ENCODE data around the gene ADGRB3. TPM values are rescaled to one million over a fixed set of nuclear protein-coding genes. Genes with fewer than 3 reads are reported as not detected.
"Not testable (repeated sequence)": the region's sequence is repeated elsewhere in the genome, so short reads cannot be mapped to it uniquely, and the experiment has no call there.

The ADGRB3 gene
- total RNA-seq, 1 donor from 2014 or later, result 5.1 TPM

GRCh38 chr6:69232496-69232895 lies 597.4 kb downstream of the ADGRB3 start:
- DNase-seq (ENCODE audit: low spot score), result no peak

GRCh38 chr6:69232911-69233448 lies 597.9 kb downstream of the ADGRB3 start:
- DNase-seq (ENCODE audit: low spot score), result peak; percentile 86

- DNase-seq (ENCODE audit: low spot score), result no peak
These were observed 603.0 kb downstream of the ADGRB3 start for GRCh38 chr6:69238067-69238466.

DNA sequence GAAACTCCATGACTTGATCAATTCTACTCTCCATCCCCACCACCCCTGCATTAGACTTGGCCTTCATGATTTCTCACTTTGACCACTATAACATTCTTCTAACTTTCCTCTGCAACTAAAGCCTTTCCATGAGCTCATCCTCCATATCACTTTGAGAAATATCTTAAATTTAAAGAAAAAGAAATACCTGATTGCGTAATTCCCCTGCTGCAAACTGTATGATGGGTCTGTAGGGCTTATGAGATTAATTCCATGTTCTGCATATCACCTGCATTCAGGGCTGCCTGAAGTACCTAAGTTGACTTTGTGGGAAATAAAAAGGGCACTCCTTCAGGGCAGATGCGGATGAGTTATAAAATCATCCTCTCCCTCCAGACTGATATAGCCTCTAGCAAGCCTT lies 611.9 kb downstream of the ADGRB3 start:
- DNase-seq (ENCODE audit: low spot score), result no peak

- no peak for DNase-seq (ENCODE audit: low spot score)
These were observed 625.9 kb downstream of the ADGRB3 start for GRCh38 chr6:69261010-69261409.

DNA sequence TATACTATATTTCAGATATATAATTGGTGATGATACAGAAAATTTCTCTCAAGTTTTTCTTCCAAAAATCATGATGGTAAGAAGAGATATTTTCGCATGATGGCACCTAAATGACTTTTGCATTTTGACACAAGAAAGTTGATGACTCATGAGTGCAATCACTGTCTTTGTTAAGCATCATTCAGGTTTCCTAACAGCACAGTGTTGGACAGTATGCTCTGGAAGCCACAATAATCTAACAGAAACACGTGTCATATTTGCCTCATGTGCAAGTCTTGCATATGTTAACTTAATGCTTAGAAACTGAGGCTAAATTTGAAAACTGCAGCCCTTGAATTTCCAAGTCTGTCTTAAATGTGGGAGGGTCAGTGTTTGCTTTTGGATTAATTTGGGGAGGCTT lies 628.2 kb downstream of the ADGRB3 start:
- DNase-seq (ENCODE audit: low spot score), result no peak

DNA sequence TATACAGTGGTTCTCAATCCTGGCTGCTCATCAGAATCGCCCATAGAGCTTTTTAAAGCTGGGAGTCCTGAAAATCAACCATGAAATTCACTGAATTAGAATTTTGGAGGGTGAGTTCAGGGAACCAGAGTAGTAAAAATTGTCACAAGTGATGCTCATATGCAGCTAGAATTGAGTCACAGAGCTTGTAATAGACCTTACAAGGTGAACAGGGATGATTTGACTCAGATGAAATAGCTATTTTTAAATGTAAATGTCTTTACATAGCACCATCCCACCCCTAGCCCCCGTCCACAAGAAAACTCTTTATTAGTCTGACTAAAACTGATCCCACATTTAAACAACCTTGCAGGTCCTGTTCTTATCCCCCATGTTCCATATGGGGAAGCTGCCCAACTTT lies 630.0 kb downstream of the ADGRB3 start:
- DNase-seq (ENCODE audit: low spot score), result no peak

GRCh38 chr6:69265706-69266105 lies 630.6 kb downstream of the ADGRB3 start:
- DNase-seq (ENCODE audit: low spot score), result no peak

DNA sequence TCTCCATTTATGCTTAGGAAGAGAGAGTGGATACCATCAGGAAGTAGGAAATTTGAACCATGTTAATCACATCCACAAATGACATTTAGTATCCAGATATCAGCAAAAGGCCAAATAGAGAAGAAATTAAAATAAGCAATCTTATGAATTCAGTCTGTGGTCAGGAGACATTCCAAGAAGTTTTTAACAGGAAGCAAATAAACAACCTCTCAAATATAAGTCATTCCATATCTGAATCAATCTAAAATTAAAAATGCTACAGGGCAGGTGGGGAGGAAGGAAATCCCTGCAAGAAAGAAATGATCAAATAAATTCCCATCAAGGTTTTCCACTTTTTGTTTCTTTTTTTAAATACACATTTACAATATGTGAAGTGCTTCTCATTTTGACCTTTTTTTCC lies 641.1 kb downstream of the ADGRB3 start:
- no peak for DNase-seq (ENCODE audit: low spot score)

DNA sequence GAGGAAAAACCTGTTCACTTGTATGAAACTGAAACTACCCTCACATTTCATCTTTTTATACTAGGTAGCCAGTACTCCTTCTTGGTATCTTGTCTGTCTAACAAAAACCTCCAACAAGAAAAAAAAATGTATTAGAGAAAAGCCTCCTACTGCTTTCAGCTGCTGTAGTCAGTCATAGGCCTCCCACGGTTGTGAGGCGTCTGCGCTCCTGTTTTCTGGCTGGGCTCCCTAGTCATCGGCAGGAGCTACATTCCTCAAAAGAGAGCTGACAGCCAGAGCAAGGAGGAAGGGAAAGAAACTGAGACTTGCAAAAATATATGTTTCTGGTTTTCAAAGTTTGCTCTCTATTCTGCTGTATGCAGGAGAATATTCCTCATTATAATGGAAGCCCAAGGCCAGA lies 644.7 kb downstream of the ADGRB3 start:
- no peak for DNase-seq (ENCODE audit: low spot score)

DNA sequence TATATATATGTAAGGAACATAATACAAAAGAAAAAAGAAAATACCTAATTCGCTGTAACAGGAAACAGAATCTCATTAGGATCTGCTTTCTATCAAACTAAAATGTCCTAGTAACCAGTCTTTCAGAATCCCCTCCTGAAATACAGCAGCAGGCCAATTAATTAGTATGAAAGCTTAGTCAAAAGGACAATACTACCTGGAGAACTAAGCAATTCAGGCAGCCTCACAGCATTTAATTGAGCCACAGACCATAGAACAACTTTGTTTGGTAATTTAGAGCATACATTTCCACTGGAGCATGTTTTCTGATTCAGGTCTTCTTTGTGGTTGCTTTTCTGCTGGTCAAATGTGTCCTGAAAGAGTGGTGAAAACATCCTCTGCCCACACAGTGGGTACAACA lies 645.8 kb downstream of the ADGRB3 start:
- DNase-seq (ENCODE audit: low spot score), result no peak

DNA sequence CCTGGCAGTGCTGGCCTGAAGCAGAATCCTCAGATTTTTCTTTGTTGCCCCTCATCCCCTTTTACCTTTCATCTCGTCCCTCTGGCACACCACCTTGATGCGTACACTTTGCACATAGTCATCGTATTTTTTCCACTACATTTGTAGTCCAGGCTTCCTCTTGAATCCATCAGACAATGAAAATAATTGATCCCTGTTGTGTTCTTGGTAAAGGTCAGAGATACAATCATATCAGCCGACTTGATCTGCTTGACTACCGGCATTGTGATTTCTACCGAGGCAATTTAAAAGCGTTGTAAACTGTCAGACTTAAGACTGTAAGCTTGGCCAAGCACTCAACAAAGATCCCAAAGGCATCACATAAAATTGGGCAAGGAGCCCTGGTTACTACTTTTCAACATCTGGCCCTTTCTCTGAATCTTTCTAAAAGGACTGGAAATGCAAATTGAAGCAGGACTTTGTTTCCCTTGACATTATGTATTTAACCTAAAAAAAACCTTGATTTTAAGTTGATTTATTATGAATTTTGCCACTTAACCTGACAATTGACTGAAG lies 649.2 kb downstream of the ADGRB3 start:
- DNase-seq (ENCODE audit: low spot score), result no peak

- no peak for DNase-seq (ENCODE audit: low spot score)
These were observed 650.0 kb downstream of the ADGRB3 start for GRCh38 chr6:69285054-69285453.

DNA sequence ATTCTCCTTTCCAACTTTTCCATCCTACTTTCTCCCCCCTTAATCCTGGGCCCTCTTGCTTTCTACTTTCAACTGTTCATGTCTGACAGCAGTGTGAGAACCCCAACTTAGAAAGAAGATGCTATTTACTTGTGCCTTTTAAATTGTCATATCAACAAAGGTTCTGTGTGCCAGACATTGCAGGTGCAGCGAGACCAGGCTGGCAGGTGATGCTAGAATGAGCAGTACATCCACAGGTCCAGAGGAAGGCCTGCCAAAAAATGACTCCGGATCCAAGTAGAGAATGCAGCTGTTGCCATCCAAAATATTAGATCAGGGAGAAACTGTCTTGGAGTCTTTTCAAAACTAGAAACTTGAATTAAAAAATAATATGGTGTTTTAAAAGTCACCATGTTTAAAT lies 651.2 kb downstream of the ADGRB3 start:
- no peak for DNase-seq (ENCODE audit: low spot score)

GRCh38 chr6:69288198-69288597 lies 653.1 kb downstream of the ADGRB3 start:
- DNase-seq (ENCODE audit: low spot score), result not testable (repeated sequence)

GRCh38 chr6:69289689-69290495 lies 654.8 kb downstream of the ADGRB3 start:
- no peak for DNase-seq (ENCODE audit: low spot score)

- DNase-seq (ENCODE audit: low spot score), result no peak
These were observed 658.4 kb downstream of the ADGRB3 start for GRCh38 chr6:69293471-69293870.

GRCh38 chr6:69294407-69294806 lies 659.3 kb downstream of the ADGRB3 start:
- DNase-seq (ENCODE audit: low spot score), result no peak

DNA sequence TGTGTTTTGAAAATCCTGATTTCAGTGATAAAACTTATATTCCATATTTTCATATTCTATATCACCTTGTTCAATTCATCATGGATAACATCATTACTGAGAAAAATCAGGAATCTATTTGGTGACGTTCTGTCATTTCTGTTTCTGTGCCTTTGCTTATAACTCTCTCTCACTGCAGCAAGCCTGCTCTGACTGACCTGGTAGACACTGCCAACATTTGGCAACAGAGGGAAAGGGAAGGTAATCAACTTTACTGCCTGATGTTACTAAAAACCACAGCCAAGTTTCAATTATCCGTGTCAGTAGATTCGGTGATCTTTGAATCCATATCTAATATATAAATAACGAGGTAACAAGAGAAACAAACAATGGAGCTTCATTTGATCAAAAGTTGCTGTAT lies 659.8 kb downstream of the ADGRB3 start:
- DNase-seq (ENCODE audit: low spot score), result no peak

- DNase-seq (ENCODE audit: low spot score), result no peak
These were observed 668.3 kb downstream of the ADGRB3 start for GRCh38 chr6:69303382-69303781.

DNA sequence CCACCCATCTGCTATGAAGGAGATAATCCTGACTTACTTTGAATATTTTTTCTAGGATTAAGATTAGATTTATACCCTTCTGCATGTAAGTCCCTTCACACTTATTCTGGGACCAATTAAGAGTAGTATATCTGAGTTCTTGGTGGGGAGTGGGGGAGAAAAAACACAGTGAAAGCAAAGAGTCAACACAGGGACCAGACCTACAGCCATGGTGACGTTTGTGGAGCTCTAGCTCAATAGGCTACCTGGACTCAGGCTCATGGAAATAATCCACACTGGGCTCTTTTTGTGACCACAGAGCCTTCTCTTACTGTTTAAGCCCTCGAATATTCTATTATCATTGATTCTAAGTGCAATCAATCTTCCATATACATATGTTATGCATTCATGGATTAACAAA lies 670.4 kb downstream of the ADGRB3 start:
- DNase-seq (ENCODE audit: low spot score), result no peak

DNA sequence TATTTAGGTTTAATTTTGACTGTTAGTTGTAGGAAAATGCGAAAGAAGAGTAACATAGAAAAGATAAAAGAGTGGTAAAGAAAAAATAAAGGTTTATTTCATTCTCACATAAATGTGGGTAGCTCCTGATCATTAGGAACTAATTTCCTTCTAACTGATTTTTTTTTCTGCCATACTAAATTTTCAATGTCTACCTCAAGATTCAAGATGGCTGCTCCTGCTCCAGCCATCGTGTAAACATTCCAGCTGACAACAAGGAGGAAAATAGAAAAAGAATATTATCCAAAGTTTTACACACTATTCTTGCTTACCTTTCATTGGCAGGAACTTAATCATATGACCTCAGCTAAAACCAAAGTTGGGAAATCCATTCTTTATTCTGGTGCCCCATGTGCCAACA lies 673.5 kb downstream of the ADGRB3 start:
- DNase-seq (ENCODE audit: low spot score), result no peak

DNA sequence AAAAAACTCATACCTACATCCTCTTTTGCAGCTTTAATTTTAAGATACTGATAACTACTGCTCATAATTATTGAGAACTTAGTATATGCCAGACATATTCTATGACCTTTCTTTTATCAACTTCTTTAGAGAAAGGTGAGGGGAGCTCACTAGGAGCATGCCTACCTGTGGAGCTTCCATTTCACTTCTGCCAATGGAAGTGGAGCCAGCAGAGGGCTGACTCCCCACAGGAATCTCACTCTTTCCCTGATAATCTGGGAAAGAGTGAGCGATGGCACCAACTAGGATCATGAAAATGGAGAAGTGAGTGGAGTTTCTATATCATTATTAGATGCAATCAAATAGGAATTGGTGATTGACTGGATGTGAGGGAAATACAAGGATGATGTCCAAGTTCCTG lies 676.8 kb downstream of the ADGRB3 start:
- no peak for DNase-seq (ENCODE audit: low spot score)
